DOHH2 (cell line): ENCODE measurements around the gene AGBL1.

Experiments
- H3F3A ChIP-seq: fragments of 200-600 bp; sonication (generic), shearing (Covaris generic); 2 replicates; pipeline ENCODE4 v1.6.0; 2016; ENCODE audit warnings: antibody characterized with exemption, mild to moderate bottlenecking; ENCODE audit not compliant: control insufficient read depth, insufficient read depth
- H3K27ac ChIP-seq: fragments of 200-600 bp; sonication (generic); 2 replicates; pipeline ENCODE4 v1.5.1; 2014; ENCODE audit warnings: low read depth, mild to moderate bottlenecking, low read length, moderate library complexity
- H3K27me3 ChIP-seq: fragments of 200-600 bp; sonication (generic); 2 replicates; pipeline ENCODE4 v1.6.1; 2014; ENCODE audit warnings: mild to moderate bottlenecking, low read length, mixed read lengths; ENCODE audit not compliant: control insufficient read depth
- H3K36me3 ChIP-seq: fragments of 200-600 bp; sonication (generic); 2 replicates; pipeline ENCODE4 v1.6.1; 2014; ENCODE audit warnings: mild to moderate bottlenecking, low read length, moderate library complexity, mixed read lengths; ENCODE audit not compliant: control insufficient read depth
- H3K4me1 ChIP-seq: fragments of 200-600 bp; sonication (generic); 2 replicates; pipeline ENCODE4 v1.6.1; 2014; ENCODE audit warnings: mild to moderate bottlenecking, low read length, mixed read lengths; ENCODE audit not compliant: control insufficient read depth
- H3K4me2 ChIP-seq: fragments of 200-600 bp; sonication (generic); 2 replicates; pipeline ENCODE4 v1.6.0; 2014; ENCODE audit warnings: mild to moderate bottlenecking, low read length, moderate library complexity
- H3K4me3 ChIP-seq: fragments of 200-600 bp; sonication (generic); 2 replicates; pipeline ENCODE4 v1.5.1; 2014; ENCODE audit warnings: mild to moderate bottlenecking, low read length, mixed read lengths
- H3K79me2 ChIP-seq: fragments of 200-600 bp; sonication (generic); 2 replicates; pipeline ENCODE4 v1.6.1; 2014; ENCODE audit warnings: mild to moderate bottlenecking, low read length, mixed read lengths; ENCODE audit not compliant: control insufficient read depth
- H3K9me2 ChIP-seq: fragments of 200-600 bp; sonication (generic); replicated peaks from 2 replicates; pipeline ENCODE4 v1.6.1; 2014; ENCODE audit warnings: mild to moderate bottlenecking, low read length, mixed read lengths; ENCODE audit not compliant: control insufficient read depth
- H3K9me3 ChIP-seq: fragments of 200-600 bp; sonication (generic); 2 replicates; pipeline ENCODE4 v1.6.1; 2014; ENCODE audit warnings: antibody characterized with exemption, low read length, mixed read lengths; ENCODE audit not compliant: control insufficient read depth, insufficient read depth
- H4K20me1 ChIP-seq: fragments of 200-600 bp; sonication (generic); 2 replicates; pipeline ENCODE4 v1.6.0; 2014; ENCODE audit warnings: low read depth, mild to moderate bottlenecking, antibody characterized with exemption, low read length, moderate library complexity; ENCODE audit not compliant: control insufficient read depth, insufficient read depth
- EZH2phosphoT487 ChIP-seq: fragments of 200-600 bp; sonication (generic); IDR thresholded peaks from 2 replicates; pipeline ENCODE4 v1.6.1; 2017; ENCODE audit warnings: borderline replicate concordance, mild to moderate bottlenecking, antibody characterized with exemption, low read length, moderate library complexity, mixed read lengths
- TF ChIP-seq, protein P1 (sequence below): fragments of 200-600 bp; sonication (generic); IDR thresholded peaks from one replicate; pipeline ENCODE4 v1.5.1; 2014; ENCODE audit warnings: antibody characterized with exemption, mild to moderate bottlenecking, low read depth, low read length; ENCODE audit not compliant: poor library complexity, severe bottlenecking

Gene AGBL1

DNA sequence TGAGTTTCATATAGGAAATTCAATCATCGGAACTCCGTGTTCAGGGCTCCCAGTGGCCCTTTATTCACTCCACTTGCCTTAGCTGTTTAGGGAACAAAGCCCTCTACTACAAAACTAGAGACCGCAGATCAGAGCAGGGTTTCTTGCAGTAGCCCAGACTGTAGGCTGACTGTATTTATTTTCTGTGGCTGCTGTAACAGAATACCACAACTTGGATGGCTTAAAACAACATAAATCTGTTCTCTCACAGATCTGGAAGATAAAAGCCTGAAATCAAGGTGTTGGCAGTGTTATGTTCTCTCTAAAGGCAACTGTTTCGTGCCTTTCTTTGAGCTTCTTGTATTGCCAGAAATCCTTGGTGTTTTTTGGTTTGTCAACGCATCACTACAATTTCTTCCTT is 479.0 kb downstream of the AGBL1 start:
- no peaks in the 10 kb centered on the region for H3K79me2 ChIP-seq
- H3F3A ChIP-seq, result no peaks in the 10 kb centered on the region
- H4K20me1 ChIP-seq, result no peaks in the 10 kb centered on the region
- H3K4me3 ChIP-seq, result no peak overlapping the region
- H3K9me2 ChIP-seq, result no peaks in the 10 kb centered on the region
- H3K27me3 ChIP-seq, result no peaks in the 10 kb centered on the region
- TF ChIP-seq, protein P1, sequence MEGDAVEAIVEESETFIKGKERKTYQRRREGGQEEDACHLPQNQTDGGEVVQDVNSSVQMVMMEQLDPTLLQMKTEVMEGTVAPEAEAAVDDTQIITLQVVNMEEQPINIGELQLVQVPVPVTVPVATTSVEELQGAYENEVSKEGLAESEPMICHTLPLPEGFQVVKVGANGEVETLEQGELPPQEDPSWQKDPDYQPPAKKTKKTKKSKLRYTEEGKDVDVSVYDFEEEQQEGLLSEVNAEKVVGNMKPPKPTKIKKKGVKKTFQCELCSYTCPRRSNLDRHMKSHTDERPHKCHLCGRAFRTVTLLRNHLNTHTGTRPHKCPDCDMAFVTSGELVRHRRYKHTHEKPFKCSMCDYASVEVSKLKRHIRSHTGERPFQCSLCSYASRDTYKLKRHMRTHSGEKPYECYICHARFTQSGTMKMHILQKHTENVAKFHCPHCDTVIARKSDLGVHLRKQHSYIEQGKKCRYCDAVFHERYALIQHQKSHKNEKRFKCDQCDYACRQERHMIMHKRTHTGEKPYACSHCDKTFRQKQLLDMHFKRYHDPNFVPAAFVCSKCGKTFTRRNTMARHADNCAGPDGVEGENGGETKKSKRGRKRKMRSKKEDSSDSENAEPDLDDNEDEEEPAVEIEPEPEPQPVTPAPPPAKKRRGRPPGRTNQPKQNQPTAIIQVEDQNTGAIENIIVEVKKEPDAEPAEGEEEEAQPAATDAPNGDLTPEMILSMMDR, result no peak
- TF ChIP-seq EZH2phosphoT487, result no peak
- no peaks in the 10 kb centered on the region for H3K4me1 ChIP-seq
- H3K27ac ChIP-seq, result no peak overlapping the region
- no peaks in the 10 kb centered on the region for H3K9me3 ChIP-seq
- no peaks in the 10 kb centered on the region for H3K36me3 ChIP-seq
- H3K4me2 ChIP-seq, result no peak overlapping the region

DNA sequence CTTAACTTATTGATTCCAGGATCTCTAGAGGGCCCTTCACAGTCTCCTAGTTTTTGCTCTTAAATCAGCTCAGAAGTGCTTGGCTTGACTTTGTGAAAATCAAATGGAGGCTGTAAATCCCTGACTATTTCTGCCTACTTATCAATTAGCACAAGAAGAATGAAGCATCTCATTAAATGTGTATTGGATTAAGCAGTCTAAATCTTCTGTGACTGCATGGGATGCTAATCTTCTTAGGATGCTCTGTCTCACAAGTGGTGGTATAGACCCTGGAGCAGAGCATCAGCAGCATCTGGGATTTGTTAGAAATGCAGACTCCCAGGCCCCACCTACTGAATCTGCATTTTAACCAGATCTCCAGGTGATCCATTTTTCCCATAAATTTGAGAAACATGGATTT is 488.7 kb downstream of the AGBL1 start:
- no peaks in the 10 kb centered on the region for H3K9me2 ChIP-seq
- TF ChIP-seq, protein P1, result no peak
- no peak for TF ChIP-seq EZH2phosphoT487
- no peaks in the 10 kb centered on the region for H3K79me2 ChIP-seq
- H4K20me1 ChIP-seq, result no peaks in the 10 kb centered on the region
- no peaks in the 10 kb centered on the region for H3K36me3 ChIP-seq
- H3K4me3 ChIP-seq, result no peak overlapping the region
- no peaks in the 10 kb centered on the region; the same call in 1 of the 2 replicates for H3K9me3 ChIP-seq
- H3K4me1 ChIP-seq, result no peaks in the 10 kb centered on the region
- H3F3A ChIP-seq, result no peaks in the 10 kb centered on the region
- no peaks in the 10 kb centered on the region for H3K27me3 ChIP-seq
- H3K27ac ChIP-seq, result no peak overlapping the region
- no peak overlapping the region for H3K4me2 ChIP-seq

DNA sequence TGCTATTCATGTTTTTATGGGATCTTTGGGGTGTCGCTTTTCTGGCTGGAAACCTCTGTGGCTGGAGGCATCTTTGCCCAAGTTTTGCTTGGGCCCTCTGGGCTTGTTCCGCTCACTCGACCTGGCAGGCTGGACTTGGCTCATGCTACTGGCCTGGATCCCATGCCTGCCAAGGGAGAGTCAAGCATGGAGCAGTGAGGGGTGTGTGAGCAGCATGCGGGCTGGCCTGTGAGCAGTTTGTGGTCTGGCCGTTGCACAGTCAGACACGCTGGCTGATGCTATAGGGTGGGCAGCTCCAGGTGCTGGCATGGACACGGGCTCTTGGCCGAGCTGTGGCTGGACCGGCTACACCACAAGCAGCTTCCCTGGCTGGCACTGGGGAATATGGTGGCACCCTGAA is 491.1 kb downstream of the AGBL1 start:
- H3K4me1 ChIP-seq, result no peaks in the 10 kb centered on the region
- no peaks in the 10 kb centered on the region for H3K27me3 ChIP-seq
- H3K9me3 ChIP-seq, result no peaks in the 10 kb centered on the region; the same call in 1 of the 2 replicates
- H3K79me2 ChIP-seq, result no peaks in the 10 kb centered on the region
- TF ChIP-seq, protein P1, result no peak
- TF ChIP-seq EZH2phosphoT487, result no peak
- no peak overlapping the region for H3K4me3 ChIP-seq
- H3K27ac ChIP-seq, result no peak overlapping the region
- no peaks in the 10 kb centered on the region for H3K36me3 ChIP-seq
- no peaks in the 10 kb centered on the region for H4K20me1 ChIP-seq
- no peaks in the 10 kb centered on the region for H3K9me2 ChIP-seq
- no peak overlapping the region for H3K4me2 ChIP-seq
- no peaks in the 10 kb centered on the region for H3F3A ChIP-seq
